Testis (tissue), 3 donors: ENCODE results near the gene NPIPB8. TPM values are rescaled to one million over a fixed set of nuclear protein-coding genes. Genes with fewer than 3 reads are reported as not detected.
"Not testable (repeated sequence)": the region's sequence is repeated elsewhere in the genome, so short reads cannot be mapped to it uniquely, and the experiment has no call there.

Experiments
- DNase-seq: peaks from one replicate; pipeline ENCODE4 v3.0.0-alpha.2; 2019
- H3K27ac ChIP-seq, 2 donors: fragments of 200-600 bp; sonication (generic); one replicate each; pipeline ENCODE4 v1.5.1; 2019
- H3K27me3 ChIP-seq: fragments of 200-600 bp; sonication (generic); one replicate; pipeline ENCODE4 v1.5.1; 2019
- H3K36me3 ChIP-seq: fragments of 200-600 bp; sonication (generic); one replicate; pipeline ENCODE4 v1.5.1; 2017; ENCODE audit warnings: low read depth; ENCODE audit errors: missing control alignments
- H3K4me1 ChIP-seq: fragments of 200-600 bp; sonication (generic); one replicate; pipeline ENCODE4 v1.5.1; 2019
- H3K4me3 ChIP-seq, 2 donors: fragments of 200-600 bp; sonication (generic); one replicate each; pipeline ENCODE4 v1.5.1; 2017 to 2019
- H3K9me3 ChIP-seq: fragments of 200-600 bp; sonication (generic); one replicate; pipeline ENCODE4 v1.5.1; 2017
- WGBS, 2 donors: methylation state at CpG; one replicate each; pipeline ENCODE4 v1.1.5; 2018; 5-methylcytosine and 5-hydroxymethylcytosine counted together
- intact Hi-C: fragments of 100-400 bp; cut with DNase I; formaldehyde crosslinking; loops from one replicate; pipeline ENCODE4 v1.15.1; 2023; ENCODE audit warnings: low total_unique reads
- polyA plus RNA-seq: library from polyadenylated mRNA; stranded (reverse); fragments of 350-450 nt; fragmentation: Illumina TruSeq; extraction: RNeasy Lipid Tissue Mini Kit (QIAGEN cat#74804); gene quantifications from one replicate; pipeline ENCODE4 v1.2.3, GENCODE V29; 2014; ENCODE audit warnings: low read depth, low replicate concordance; ENCODE audit not compliant: insufficient read depth
- total RNA-seq, 2 donors: library from RNA; depleted of rRNA; stranded (reverse); fragments of >200 nt; gene quantifications; one replicate each; pipeline ENCODE4 v1.2.3, GENCODE V29; 2016

The NPIPB8 gene
- total and polyA plus RNA-seq, 3 donors from 2014 or later, result 5.8 to 13.5 (median 11.5) TPM

- H3K4me1 ChIP-seq, H3K27me3 ChIP-seq, intact Hi-C loops, DNase-seq, H3K27ac ChIP-seq, H3K36me3 ChIP-seq, H3K4me3 ChIP-seq, H3K9me3 ChIP-seq: not testable (repeated sequence)
- WGBS, 2 donors, result no CpG with 5 or more reads among the region's 4 CpGs
Measured at GRCh38 chr16:28668199-28668598, 30.3 kb downstream of the NPIPB8 start.

- 80% methylated on average over 1 of the region's 10 CpGs; no CpG with 5 or more reads in 1 of the 2 donors for WGBS, 2 donors
- intact Hi-C loops, result not testable (repeated sequence)
Measured at GRCh38 chr16:28688327-28688952, 50.6 kb downstream of the NPIPB8 start.

GRCh38 chr16:28689425-28689824 is 51.6 kb downstream of the NPIPB8 start:
- H3K36me3 ChIP-seq, H3K4me3 ChIP-seq, H3K27me3 ChIP-seq, intact Hi-C loops, H3K27ac ChIP-seq, H3K4me1 ChIP-seq, DNase-seq, H3K9me3 ChIP-seq: not testable (repeated sequence)
- WGBS, 2 donors, result no CpG with 5 or more reads among the region's 13 CpGs

More at GRCh38 chr16:28688327-28688952, 50.6 kb downstream of the NPIPB8 start:
- H3K9me3 ChIP-seq, H3K4me1 ChIP-seq, H3K36me3 ChIP-seq, DNase-seq, H3K4me3 ChIP-seq, H3K27me3 ChIP-seq, H3K27ac ChIP-seq: not testable (repeated sequence)

- H3K27ac ChIP-seq, H3K27me3 ChIP-seq, H3K9me3 ChIP-seq, H3K4me1 ChIP-seq, H3K4me3 ChIP-seq, DNase-seq, H3K36me3 ChIP-seq, intact Hi-C loops: not testable (repeated sequence)
- WGBS, 2 donors, result 91% methylated on average over 4 of the region's 4 CpGs; no CpG with 5 or more reads in 1 of the 2 donors
Measured at GRCh38 chr16:28691722-28692121, 53.9 kb downstream of the NPIPB8 start.

- H3K36me3 ChIP-seq, H3K27ac ChIP-seq, DNase-seq, H3K9me3 ChIP-seq, H3K27me3 ChIP-seq, intact Hi-C loops, H3K4me1 ChIP-seq, H3K4me3 ChIP-seq: not testable (repeated sequence)
- WGBS, 2 donors, result no CpG with 5 or more reads among the region's 11 CpGs
Measured at GRCh38 chr16:28693257-28693950, 55.5 kb downstream of the NPIPB8 start.

- H3K27me3 ChIP-seq, H3K36me3 ChIP-seq, H3K9me3 ChIP-seq, DNase-seq, H3K4me1 ChIP-seq, intact Hi-C loops, H3K4me3 ChIP-seq, H3K27ac ChIP-seq: not testable (repeated sequence)
- no CpG with 5 or more reads among the region's 9 CpGs for WGBS, 2 donors
Measured at GRCh38 chr16:28699792-28700191, 61.9 kb downstream of the NPIPB8 start.

GRCh38 chr16:28700349-28700748 is 62.5 kb downstream of the NPIPB8 start:
- H3K27me3 ChIP-seq, intact Hi-C loops, DNase-seq, H3K9me3 ChIP-seq, H3K36me3 ChIP-seq, H3K4me1 ChIP-seq, H3K27ac ChIP-seq, H3K4me3 ChIP-seq: not testable (repeated sequence)
- no CpG with 5 or more reads among the region's 19 CpGs for WGBS, 2 donors

- H3K4me1 ChIP-seq, H3K27me3 ChIP-seq, H3K4me3 ChIP-seq, H3K36me3 ChIP-seq, DNase-seq, intact Hi-C loops, H3K9me3 ChIP-seq, H3K27ac ChIP-seq: not testable (repeated sequence)
- no CpG with 5 or more reads among the region's 8 CpGs for WGBS, 2 donors
Measured at GRCh38 chr16:28701384-28701783, 63.5 kb downstream of the NPIPB8 start.

- intact Hi-C loops, result not testable (repeated sequence)
Measured at GRCh38 chr16:28704246-28704645, 66.4 kb downstream of the NPIPB8 start.

More at GRCh38 chr16:28704246-28704645, 66.4 kb downstream of the NPIPB8 start:
- H3K27me3 ChIP-seq, H3K27ac ChIP-seq, H3K36me3 ChIP-seq, DNase-seq, H3K4me1 ChIP-seq, H3K9me3 ChIP-seq, H3K4me3 ChIP-seq: not testable (repeated sequence)
- WGBS, 2 donors, result no CpG with 5 or more reads among the region's 7 CpGs

Other genes with a start within 250 kb of the NPIPB8 start
- 100 to 1,000 TPM; 279 to 324 TPM for gene EIF3CL, start 234.2 kb upstream of the NPIPB8 start, total RNA-seq
- gene EIF3CL, start 234.2 kb upstream of the NPIPB8 start, polyA plus RNA-seq, result 59.6 TPM
- gene NPIPB7, start 165.7 kb upstream of the NPIPB8 start, total RNA-seq, result 10 to 100 TPM in 1 of 2 donors, 1 to 10 TPM in 1; 2.0 to 10.5 TPM
- 25.3 TPM for gene NPIPB7, start 165.7 kb upstream of the NPIPB8 start, polyA plus RNA-seq
- gene CLN3, start 146.0 kb upstream of the NPIPB8 start, total RNA-seq, result 10 to 100 TPM; 25.4 to 50.2 TPM
- gene CLN3, start 146.0 kb upstream of the NPIPB8 start, polyA plus RNA-seq, result 23.3 TPM
- gene APOBR, start 143.4 kb upstream of the NPIPB8 start, total RNA-seq, result 1 to 10 TPM; 2.1 to 3.1 TPM
- 2.9 TPM for gene APOBR, start 143.4 kb upstream of the NPIPB8 start, polyA plus RNA-seq
- gene IL27, start 131.2 kb upstream of the NPIPB8 start, total RNA-seq, result 1 to 10 TPM in 1 of 2 donors, not detected in 1; 1.8 TPM
- 1.1 TPM for gene IL27, start 131.2 kb upstream of the NPIPB8 start, polyA plus RNA-seq
- 10 to 100 TPM; 38.0 to 46.6 TPM for gene NUPR1, start 99.1 kb upstream of the NPIPB8 start, total RNA-seq
- gene NUPR1, start 99.1 kb upstream of the NPIPB8 start, polyA plus RNA-seq, result 159 TPM
- 10 to 100 TPM; 82.3 to 94.5 TPM for gene SGF29, start 84.1 kb upstream of the NPIPB8 start, total RNA-seq
- 76.7 TPM for gene SGF29, start 84.1 kb upstream of the NPIPB8 start, polyA plus RNA-seq
- gene SULT1A2, start 41.0 kb upstream of the NPIPB8 start, total RNA-seq, result 1 to 10 TPM; 1.1 to 2.5 TPM
- gene SULT1A2, start 41.0 kb upstream of the NPIPB8 start, polyA plus RNA-seq, result 0.96 TPM
- gene SULT1A1, start 28.0 kb upstream of the NPIPB8 start, total RNA-seq, result 10 to 100 TPM; 34.9 to 42.6 TPM
- gene SULT1A1, start 28.0 kb upstream of the NPIPB8 start, polyA plus RNA-seq, result 50.9 TPM
- gene EIF3C, start 73.4 kb downstream of the NPIPB8 start, total RNA-seq, result 100 to 1,000 TPM; 497 to 515 TPM
- gene EIF3C, start 73.4 kb downstream of the NPIPB8 start, polyA plus RNA-seq, result 358 TPM
- 10 to 100 TPM; 12.6 to 21.3 TPM for gene NPIPB9, start 113.7 kb downstream of the NPIPB8 start, total RNA-seq
- gene NPIPB9, start 113.7 kb downstream of the NPIPB8 start, polyA plus RNA-seq, result 11.3 TPM
- 100 to 1,000 TPM; 242 to 345 TPM for gene ATXN2L, start 184.9 kb downstream of the NPIPB8 start, total RNA-seq
- 521 TPM for gene ATXN2L, start 184.9 kb downstream of the NPIPB8 start, polyA plus RNA-seq
- gene TUFM, start 208.3 kb downstream of the NPIPB8 start, total RNA-seq, result 100 to 1,000 TPM; 134 to 140 TPM
- gene TUFM, start 208.3 kb downstream of the NPIPB8 start, polyA plus RNA-seq, result 213 TPM
- 10 to 100 TPM; 90.2 to 97.4 TPM for gene SH2B1, start 225.8 kb downstream of the NPIPB8 start, total RNA-seq
- 51.4 TPM for gene SH2B1, start 225.8 kb downstream of the NPIPB8 start, polyA plus RNA-seq
- gene ATP2A1, start 240.4 kb downstream of the NPIPB8 start, total RNA-seq, result 10 to 100 TPM; 12.2 to 17.3 TPM
- gene ATP2A1, start 240.4 kb downstream of the NPIPB8 start, polyA plus RNA-seq, result 9.1 TPM